H1 (cell line): ENCODE data around the gene GRIK2.

Experiments used
- CREB1 ChIP-seq: IDR thresholded peaks from 2 replicates; pipeline ENCODE4 v1.6.1; 2012; ENCODE audit warnings: inconsistent platforms
- EP300 ChIP-seq, 2 experiments: IDR thresholded peaks; 1 replicate in 1 of 2; 2 replicates in 1 of 2; pipeline ENCODE4 v1.6.1; 2011 to 2012; ENCODE audit warnings: low read depth in 2 of 2, low read length in 2 of 2, mild to moderate bottlenecking in 2 of 2, borderline replicate concordance in 1 of 2, inconsistent platforms in 1 of 2, moderate library complexity in 1 of 2
- EZH2 ChIP-seq: fragments of 200-600 bp; sonication (generic); IDR thresholded peaks from 2 replicates; pipeline ENCODE4 v1.7.1; 2012; ENCODE audit warnings: low read depth, mild to moderate bottlenecking, moderate library complexity, low read length, inconsistent platforms; ENCODE audit not compliant: severe bottlenecking
- GTF2F1 ChIP-seq: IDR thresholded peaks from 2 replicates; pipeline ENCODE4 v1.6.1; 2012; ENCODE audit warnings: low read depth, low read length, improper control_type of control experiment, borderline replicate concordance
- MAFK ChIP-seq: IDR thresholded peaks from 2 replicates; pipeline ENCODE4 v1.6.1; 2012; ENCODE audit warnings: low read depth, mild to moderate bottlenecking, improper control_type of control experiment, low read length
- POLR2A ChIP-seq, 2 experiments: IDR thresholded peaks; 1 replicate in 1 of 2; 2 replicates in 1 of 2; pipeline ENCODE4 v1.6.1; 2011; ENCODE audit warnings: low read depth in 2 of 2, low read length in 2 of 2, mild to moderate bottlenecking in 2 of 2; ENCODE audit errors: control extremely low read depth in 1 of 2
- SP1 ChIP-seq: IDR thresholded peaks from 2 replicates; pipeline ENCODE4 v1.6.1; 2011; ENCODE audit warnings: low read depth, low read length
- SP4 ChIP-seq: IDR thresholded peaks from 2 replicates; pipeline ENCODE4 v1.6.1; 2012; ENCODE audit warnings: low read length, inconsistent platforms
- TAF7 ChIP-seq: optimal IDR thresholded peaks from 2 replicates; pipeline ENCODE3; 2011; ENCODE audit warnings: low read depth, mild to moderate bottlenecking, inconsistent platforms, low read length, moderate library complexity, borderline replicate concordance
- ZNF274 ChIP-seq: IDR thresholded peaks from 2 replicates; pipeline ENCODE4 v1.7.0; 2012; ENCODE audit warnings: low read length, borderline replicate concordance; ENCODE audit errors: extremely low read depth
- TF ChIP-seq, protein P1 (sequence below), 3 experiments: IDR thresholded peaks; 1 replicate in 2 of 3; 2 replicates in 1 of 3; pipeline versions ENCODE4 v1.5.1 to v1.6.1; 2011; ENCODE audit warnings: low read length in 3 of 3, mild to moderate bottlenecking in 3 of 3, inconsistent platforms in 2 of 3, low read depth in 1 of 3, moderate library complexity in 1 of 3; ENCODE audit not compliant: insufficient read depth in 1 of 3; ENCODE audit errors: control extremely low read depth in 1 of 3
- TF ChIP-seq, protein P2 (sequence below): IDR thresholded peaks from 2 replicates; pipeline ENCODE4 v1.6.1; 2011; ENCODE audit warnings: low read depth, mild to moderate bottlenecking, low read length; ENCODE audit not compliant: insufficient read depth
- TF ChIP-seq, protein P3 (sequence below): IDR thresholded peaks from 2 replicates; pipeline ENCODE4 v1.6.1; 2011; ENCODE audit warnings: low read length, improper control_type of control experiment

DNA sequence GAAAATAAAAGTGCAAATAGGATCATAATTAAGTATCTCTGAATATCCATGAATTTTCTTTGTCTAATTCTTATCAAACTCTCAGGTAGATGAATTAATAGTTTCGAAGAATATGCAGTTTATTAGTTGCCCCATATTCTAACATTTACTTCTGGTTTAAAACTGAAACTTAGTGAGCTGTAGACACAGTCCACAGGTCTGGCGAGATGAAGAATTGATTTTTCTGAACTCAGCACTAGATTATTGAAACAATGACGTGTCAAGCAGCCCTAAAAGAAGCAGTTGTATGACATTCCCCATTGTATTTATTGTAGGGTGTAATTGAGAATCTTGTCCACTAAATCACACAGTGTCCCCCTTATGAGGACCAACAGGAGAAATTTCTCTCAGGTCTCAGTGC, 407.1 kb downstream of the GRIK2 start:
- no peak for TF ChIP-seq CREB1
- no peak for TF ChIP-seq EP300 (IDR thresholded peaks at IDR 0.05; ENCODE audit: borderline replicate concordance in 1 of 2, low read depth in 2 of 2, low read length in 2 of 2)
- TF ChIP-seq, protein P1, sequence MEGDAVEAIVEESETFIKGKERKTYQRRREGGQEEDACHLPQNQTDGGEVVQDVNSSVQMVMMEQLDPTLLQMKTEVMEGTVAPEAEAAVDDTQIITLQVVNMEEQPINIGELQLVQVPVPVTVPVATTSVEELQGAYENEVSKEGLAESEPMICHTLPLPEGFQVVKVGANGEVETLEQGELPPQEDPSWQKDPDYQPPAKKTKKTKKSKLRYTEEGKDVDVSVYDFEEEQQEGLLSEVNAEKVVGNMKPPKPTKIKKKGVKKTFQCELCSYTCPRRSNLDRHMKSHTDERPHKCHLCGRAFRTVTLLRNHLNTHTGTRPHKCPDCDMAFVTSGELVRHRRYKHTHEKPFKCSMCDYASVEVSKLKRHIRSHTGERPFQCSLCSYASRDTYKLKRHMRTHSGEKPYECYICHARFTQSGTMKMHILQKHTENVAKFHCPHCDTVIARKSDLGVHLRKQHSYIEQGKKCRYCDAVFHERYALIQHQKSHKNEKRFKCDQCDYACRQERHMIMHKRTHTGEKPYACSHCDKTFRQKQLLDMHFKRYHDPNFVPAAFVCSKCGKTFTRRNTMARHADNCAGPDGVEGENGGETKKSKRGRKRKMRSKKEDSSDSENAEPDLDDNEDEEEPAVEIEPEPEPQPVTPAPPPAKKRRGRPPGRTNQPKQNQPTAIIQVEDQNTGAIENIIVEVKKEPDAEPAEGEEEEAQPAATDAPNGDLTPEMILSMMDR (IDR thresholded peaks at IDR 0.05; ENCODE audit: control extremely low read depth in 1 of 3, insufficient read depth in 1 of 3, low read depth in 1 of 3, low read length in 3 of 3) = no peak
- no peak for TF ChIP-seq POLR2A (IDR thresholded peaks at IDR 0.05; ENCODE audit: control extremely low read depth in 1 of 2, low read depth in 2 of 2, low read length in 2 of 2)
- no peak for TF ChIP-seq GTF2F1
- TF ChIP-seq ZNF274 = no peak
- TF ChIP-seq, protein P2, sequence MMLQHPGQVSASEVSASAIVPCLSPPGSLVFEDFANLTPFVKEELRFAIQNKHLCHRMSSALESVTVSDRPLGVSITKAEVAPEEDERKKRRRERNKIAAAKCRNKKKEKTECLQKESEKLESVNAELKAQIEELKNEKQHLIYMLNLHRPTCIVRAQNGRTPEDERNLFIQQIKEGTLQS = no peak
- no peak for TF ChIP-seq TAF7
- no peak for TF ChIP-seq MAFK
- no peak for TF ChIP-seq SP1
- TF ChIP-seq, protein P3, sequence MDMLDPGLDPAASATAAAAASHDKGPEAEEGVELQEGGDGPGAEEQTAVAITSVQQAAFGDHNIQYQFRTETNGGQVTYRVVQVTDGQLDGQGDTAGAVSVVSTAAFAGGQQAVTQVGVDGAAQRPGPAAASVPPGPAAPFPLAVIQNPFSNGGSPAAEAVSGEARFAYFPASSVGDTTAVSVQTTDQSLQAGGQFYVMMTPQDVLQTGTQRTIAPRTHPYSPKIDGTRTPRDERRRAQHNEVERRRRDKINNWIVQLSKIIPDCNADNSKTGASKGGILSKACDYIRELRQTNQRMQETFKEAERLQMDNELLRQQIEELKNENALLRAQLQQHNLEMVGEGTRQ = no peak
- no peak for TF ChIP-seq EZH2
- no peak for TF ChIP-seq SP4
